Measurements from ENCODE around the gene PCNX2. TPM values are rescaled to one million over a fixed set of nuclear protein-coding genes. Genes with fewer than 3 reads are reported as not detected.

Gene PCNX2
- total and polyA plus RNA-seq, 4 donors: 2.0 to 15.1 (median 6.4) TPM

DNA sequence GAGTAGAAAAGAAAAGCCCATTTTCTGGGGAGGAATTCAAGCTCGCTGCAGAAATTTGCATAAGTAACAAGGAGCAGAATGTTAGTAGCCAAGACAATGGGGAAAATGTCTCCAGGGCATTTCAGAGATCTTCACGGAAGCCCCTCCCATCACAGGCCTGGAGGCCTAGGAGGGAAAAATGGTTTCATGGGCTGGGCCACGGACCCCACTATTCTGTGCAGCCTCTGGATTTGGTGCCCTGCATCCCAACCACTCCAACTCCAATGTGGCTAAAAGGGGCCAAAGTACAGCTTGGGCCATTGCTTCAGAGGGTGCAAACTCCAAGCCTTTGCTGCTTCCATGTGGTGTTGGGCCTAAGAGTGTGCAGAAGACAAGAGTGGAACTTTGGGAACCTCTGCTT is 302.0 kb downstream of the PCNX2 start:
- TF ChIP-seq, protein P1, sequence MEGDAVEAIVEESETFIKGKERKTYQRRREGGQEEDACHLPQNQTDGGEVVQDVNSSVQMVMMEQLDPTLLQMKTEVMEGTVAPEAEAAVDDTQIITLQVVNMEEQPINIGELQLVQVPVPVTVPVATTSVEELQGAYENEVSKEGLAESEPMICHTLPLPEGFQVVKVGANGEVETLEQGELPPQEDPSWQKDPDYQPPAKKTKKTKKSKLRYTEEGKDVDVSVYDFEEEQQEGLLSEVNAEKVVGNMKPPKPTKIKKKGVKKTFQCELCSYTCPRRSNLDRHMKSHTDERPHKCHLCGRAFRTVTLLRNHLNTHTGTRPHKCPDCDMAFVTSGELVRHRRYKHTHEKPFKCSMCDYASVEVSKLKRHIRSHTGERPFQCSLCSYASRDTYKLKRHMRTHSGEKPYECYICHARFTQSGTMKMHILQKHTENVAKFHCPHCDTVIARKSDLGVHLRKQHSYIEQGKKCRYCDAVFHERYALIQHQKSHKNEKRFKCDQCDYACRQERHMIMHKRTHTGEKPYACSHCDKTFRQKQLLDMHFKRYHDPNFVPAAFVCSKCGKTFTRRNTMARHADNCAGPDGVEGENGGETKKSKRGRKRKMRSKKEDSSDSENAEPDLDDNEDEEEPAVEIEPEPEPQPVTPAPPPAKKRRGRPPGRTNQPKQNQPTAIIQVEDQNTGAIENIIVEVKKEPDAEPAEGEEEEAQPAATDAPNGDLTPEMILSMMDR (IDR thresholded peaks at IDR 0.05; ENCODE audit: control extremely low read depth, extremely low read depth): no peak
- Histone ChIP-seq H3K4me1 (ENCODE audit: control insufficient read depth in 5 of 5, insufficient read depth in 5 of 5, low read length in 5 of 5) (peaks cover 0 to 4% (median 0%) of the 10 kb centered on the region in 5 donors), H3K27ac (ENCODE audit: low read depth in 1 of 2, low read length in 1 of 2) (no peak overlapping the region), H3K9ac (ENCODE audit: insufficient read depth in 1 of 2, low read length in 2 of 2) (no peak overlapping the region), H3K27me3 (ENCODE audit: control insufficient read depth in 3 of 3, insufficient read depth in 3 of 3, low read length in 2 of 3) (no peaks in the 10 kb centered on the region), H3K4me3 (no peak overlapping the region), H3K36me3 (ENCODE audit: control insufficient read depth in 4 of 4, insufficient read depth in 4 of 4, low read length in 4 of 4) (no peaks in the 10 kb centered on the region), H3K9me3 (ENCODE audit: control insufficient read depth in 4 of 4, insufficient read depth in 3 of 4, low read length in 3 of 4) (peaks cover 0 to 7% (median 0%) of the 10 kb centered on the region in 4 donors)
- DNase-seq (no peak), ATAC-seq (ENCODE audit: insufficient read depth, low FRiP score) (no peak)
- WGBS, 2 donors: 95 to 100% methylated on average over 3 of the region's 3 CpGs

- no peak overlapping the region for H3K27ac ChIP-seq (ENCODE audit: low read depth in 1 of 2, low read length in 1 of 2)
- DNase-seq: no peak
- no peaks in the 10 kb centered on the region for H3K36me3 ChIP-seq (ENCODE audit: control insufficient read depth in 4 of 4, insufficient read depth in 4 of 4, low read length in 4 of 4)
- TF ChIP-seq, protein P1 (IDR thresholded peaks at IDR 0.05; ENCODE audit: control extremely low read depth, extremely low read depth): no peak
- no peaks in the 10 kb centered on the region for H3K27me3 ChIP-seq (ENCODE audit: control insufficient read depth in 3 of 3, insufficient read depth in 3 of 3, low read length in 2 of 3)
- no peak overlapping the region for H3K4me3 ChIP-seq
- H3K9ac ChIP-seq (ENCODE audit: insufficient read depth in 1 of 2, low read length in 2 of 2): no peak overlapping the region
- H3K4me1 ChIP-seq (ENCODE audit: control insufficient read depth in 5 of 5, insufficient read depth in 5 of 5, low read length in 5 of 5): peaks cover 0 to 14% (median 0%) of the 10 kb centered on the region in 5 donors
- no peak for ATAC-seq (ENCODE audit: insufficient read depth, low FRiP score)
- 87% methylated on average over 3 of the region's 3 CpGs for WGBS, 2 donors
- peaks cover 0 to 7% (median 0%) of the 10 kb centered on the region in 4 donors for H3K9me3 ChIP-seq (ENCODE audit: control insufficient read depth in 4 of 4, insufficient read depth in 3 of 4, low read length in 3 of 4)
Measured at GRCh38 chr1:232992227-232992626, 303.3 kb downstream of the PCNX2 start.

DNA sequence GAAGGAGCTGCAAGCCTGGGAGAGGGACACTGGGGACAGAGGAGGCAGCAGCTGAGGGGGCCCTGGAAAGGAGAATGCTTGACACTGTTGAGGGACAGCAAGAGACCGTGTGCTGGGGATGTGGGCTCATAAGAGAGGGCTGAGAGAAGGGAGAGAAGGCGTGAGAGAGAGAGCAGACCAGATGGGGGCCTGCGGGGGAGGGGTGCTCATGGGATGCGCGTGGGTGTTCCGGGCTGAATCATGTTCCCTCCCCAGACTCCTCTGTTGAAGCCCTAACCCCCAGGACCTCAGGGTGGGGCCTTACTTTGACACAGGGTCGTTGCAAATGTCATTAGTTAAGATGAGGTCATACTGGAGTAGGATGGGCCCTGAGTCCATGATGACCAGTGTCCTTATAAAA is 304.3 kb downstream of the PCNX2 start:
- DNase-seq (no peak), ATAC-seq (ENCODE audit: insufficient read depth, low FRiP score) (no peak)
- TF ChIP-seq, protein P1 (IDR thresholded peaks at IDR 0.05; ENCODE audit: control extremely low read depth, extremely low read depth): no peak
- WGBS, 2 donors: 89 to 92% methylated on average over 5 to 7 of the region's 7 CpGs
- H3K4me1 ChIP-seq (ENCODE audit: control insufficient read depth in 5 of 5, insufficient read depth in 5 of 5, low read length in 5 of 5): peaks cover 0 to 14% (median 0%) of the 10 kb centered on the region in 5 donors
- no peak overlapping the region for H3K9ac ChIP-seq (ENCODE audit: insufficient read depth in 1 of 2, low read length in 2 of 2)
- no peak overlapping the region for H3K27ac ChIP-seq (ENCODE audit: low read depth in 1 of 2, low read length in 1 of 2)
- no peak overlapping the region for H3K4me3 ChIP-seq
- peaks cover 0 to 7% (median 0%) of the 10 kb centered on the region in 4 donors for H3K9me3 ChIP-seq (ENCODE audit: control insufficient read depth in 4 of 4, insufficient read depth in 3 of 4, low read length in 3 of 4)
- no peaks in the 10 kb centered on the region for H3K36me3 ChIP-seq (ENCODE audit: control insufficient read depth in 4 of 4, insufficient read depth in 4 of 4, low read length in 4 of 4)
- no peaks in the 10 kb centered on the region for H3K27me3 ChIP-seq (ENCODE audit: control insufficient read depth in 3 of 3, insufficient read depth in 3 of 3, low read length in 2 of 3)
